HG03342 (cell line): ENCODE results near the gene SLC12A8.

ENCODE experiments used
- ATAC-seq: cut with Tn5 transposase; IDR thresholded peaks from one replicate; pipeline ENCODE4 v1.9.1; 2021; ENCODE audit warnings: mild to moderate bottlenecking, moderate library complexity; ENCODE audit not compliant: unreplicated experiment

Gene SLC12A8

GRCh38 chr3:125188955-125189354 lies 23.6 kb downstream of the SLC12A8 start:
- ATAC-seq = no peak

DNA sequence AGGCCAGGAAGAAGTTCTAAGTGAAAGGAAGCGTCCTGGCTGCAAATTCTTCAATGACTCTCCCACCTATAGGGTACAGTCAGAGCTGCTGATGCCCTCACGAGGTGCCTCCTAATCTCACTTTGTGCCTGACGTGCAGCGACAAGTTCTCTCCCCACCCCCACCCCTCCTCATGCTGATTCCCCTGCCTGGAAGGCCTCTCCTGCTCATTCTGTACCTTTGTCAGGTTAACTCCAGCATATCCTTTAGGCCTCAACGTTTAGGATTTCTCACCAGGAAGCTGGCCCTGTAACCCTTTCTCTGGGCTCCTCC lies 25.0 kb downstream of the SLC12A8 start:
- no peak for ATAC-seq

- no peak for ATAC-seq
These were observed 25.5 kb downstream of the SLC12A8 start for GRCh38 chr3:125186800-125187598.

- ATAC-seq = no peak
These were observed 26.2 kb downstream of the SLC12A8 start for GRCh38 chr3:125186261-125186787.

- no peak for ATAC-seq
These were observed 26.7 kb downstream of the SLC12A8 start for GRCh38 chr3:125185805-125186204.

DNA sequence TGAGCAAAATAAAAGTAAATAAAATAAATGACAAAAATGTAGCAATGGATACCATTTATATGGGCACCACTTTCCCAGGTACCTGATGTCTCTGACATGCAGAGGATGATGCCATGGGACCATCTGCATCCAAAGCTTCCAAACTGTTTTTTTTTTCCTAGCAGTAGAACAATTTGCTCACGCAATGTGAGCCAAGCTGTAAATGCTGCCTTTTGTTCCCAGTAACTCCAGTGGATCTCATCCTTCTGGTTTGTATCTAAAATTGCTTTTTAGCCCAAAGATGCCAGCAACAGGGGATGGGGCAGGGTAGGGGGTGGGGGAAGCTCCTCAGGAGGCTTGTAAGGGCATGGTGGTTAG lies 32.7 kb downstream of the SLC12A8 start:
- ATAC-seq = no peak

- no peak for ATAC-seq
These were observed 33.2 kb downstream of the SLC12A8 start for GRCh38 chr3:125179143-125179883.

DNA sequence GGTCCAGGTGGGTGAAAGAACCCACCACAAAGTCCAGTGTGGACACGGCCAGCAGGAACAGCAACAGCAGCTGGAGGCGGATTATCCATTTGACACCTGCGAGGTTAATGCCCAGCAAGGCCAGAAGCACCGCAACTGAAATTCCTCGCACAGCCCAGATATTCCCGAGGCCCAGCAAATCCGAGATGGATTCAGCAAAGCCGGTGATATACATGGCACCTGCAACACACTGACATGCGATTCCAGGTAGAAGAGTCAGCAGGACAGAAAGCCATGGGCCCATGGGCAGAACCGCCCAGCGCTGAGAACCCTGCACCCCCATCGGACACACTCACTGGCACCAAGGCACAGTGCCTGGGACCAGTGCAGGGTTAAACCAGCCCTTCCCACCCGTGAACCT lies 34.8 kb downstream of the SLC12A8 start:
- no peak for ATAC-seq

DNA sequence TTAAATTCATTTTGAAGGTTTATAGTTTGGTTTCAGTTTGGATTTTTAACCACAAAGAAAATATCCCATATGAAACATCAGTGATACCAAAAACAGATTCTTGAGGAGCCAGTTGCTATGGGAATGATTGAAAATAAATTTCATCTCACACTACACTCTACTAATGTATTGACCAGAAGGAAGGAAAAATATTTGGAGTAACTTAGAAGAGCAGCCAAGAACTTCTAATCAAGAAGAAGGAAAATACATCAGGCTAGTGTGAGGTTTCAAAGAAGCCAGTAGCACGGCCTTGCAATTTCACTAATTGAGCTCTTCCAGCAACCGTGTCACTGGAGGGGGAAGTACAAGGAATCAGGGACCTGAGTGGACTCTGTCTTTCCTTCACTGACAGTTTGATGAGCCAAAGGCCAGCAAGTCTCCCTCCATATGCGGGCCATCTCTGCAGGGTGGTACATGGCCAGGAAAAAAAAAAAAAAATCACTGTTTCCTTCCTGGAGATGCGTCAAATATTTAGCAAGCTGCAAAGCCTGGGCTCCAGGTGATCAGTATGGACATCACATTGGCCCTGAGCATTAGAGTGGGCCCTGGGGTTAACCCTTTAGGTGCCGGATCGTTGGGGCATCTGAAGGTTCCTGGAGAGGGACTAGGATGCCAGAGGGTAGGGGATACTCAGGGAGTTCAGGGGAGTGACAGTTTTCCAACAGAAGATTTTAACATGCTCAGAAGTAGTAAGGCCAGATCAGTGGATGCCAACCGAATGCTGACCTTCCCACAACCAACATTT lies 37.1 kb downstream of the SLC12A8 start:
- no peak for ATAC-seq

GRCh38 chr3:125172346-125172745 lies 40.2 kb downstream of the SLC12A8 start:
- no peak for ATAC-seq

DNA sequence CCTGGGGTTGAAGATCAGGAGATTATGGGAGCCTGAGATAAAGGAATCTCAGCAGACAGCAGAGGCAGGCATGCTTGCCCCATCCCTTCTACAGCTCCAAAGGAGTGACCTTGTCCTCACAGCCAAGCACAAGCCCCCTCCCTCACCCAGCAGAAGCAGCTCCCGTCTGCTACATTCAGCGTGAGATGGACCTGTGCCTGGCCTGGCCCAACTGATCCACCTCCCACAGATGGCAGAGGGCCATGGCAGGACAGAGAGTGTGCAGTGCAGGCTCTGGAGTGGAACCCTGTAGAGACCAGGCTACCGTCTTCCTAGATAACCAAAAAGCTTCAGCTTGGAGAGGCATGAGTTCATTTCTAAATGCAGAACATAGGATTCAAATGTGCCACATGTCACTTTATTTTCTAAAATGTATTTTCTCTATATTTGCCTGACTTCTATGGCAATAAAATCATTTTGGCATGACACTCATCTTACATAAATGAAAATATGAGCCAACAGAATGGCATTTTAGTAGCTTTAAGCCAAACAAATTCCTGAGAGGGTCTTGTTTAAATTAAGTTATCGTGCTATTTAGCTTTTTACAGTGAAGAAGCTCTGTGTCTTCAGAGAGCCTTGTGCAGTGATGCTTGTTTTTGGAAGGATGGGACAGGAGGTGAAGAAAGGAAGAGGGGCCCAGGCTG lies 43.7 kb downstream of the SLC12A8 start:
- ATAC-seq = no peak

GRCh38 chr3:125166599-125167136 lies 45.9 kb downstream of the SLC12A8 start:
- ATAC-seq = no peak

GRCh38 chr3:125165948-125166553 lies 46.5 kb downstream of the SLC12A8 start:
- no peak for ATAC-seq

DNA sequence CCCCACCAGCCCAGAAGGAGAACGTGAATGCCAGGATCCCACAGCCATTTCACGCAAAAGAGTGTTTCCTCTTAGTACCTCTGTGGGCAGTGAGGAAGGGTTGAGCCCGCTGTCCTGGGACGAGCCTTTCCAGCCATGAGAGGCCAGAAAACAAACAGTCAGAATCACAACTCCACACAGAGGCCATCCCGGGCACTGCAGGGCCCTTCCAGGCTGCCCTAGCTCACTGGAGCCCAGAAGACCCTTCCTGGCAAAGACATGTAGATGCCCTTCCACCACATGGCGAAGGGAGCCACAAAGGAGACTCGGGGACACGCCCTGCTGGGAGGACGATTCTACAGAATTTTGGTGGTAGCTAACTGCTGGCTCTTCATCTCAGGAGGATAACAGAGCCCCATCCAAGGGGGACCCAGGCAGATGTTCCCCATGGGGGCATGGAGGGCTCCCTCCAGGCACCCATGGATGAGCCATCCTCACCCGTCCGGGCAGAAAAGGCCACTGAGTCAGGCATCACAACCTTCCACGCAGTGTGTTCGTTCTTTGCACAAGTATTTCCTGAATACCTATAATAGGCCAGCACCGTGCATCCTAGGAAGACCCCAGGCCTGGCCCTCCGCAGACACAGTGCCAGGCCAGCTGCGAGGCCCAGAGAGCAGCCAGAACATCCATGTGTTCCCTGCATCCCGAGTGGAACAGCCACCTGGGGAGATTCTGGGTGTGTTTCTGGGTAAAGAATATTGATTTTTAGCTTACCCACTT lies 47.2 kb downstream of the SLC12A8 start:
- ATAC-seq = no peak

- no peak for ATAC-seq
These were observed 48.6 kb downstream of the SLC12A8 start for GRCh38 chr3:125163739-125164601.

DNA sequence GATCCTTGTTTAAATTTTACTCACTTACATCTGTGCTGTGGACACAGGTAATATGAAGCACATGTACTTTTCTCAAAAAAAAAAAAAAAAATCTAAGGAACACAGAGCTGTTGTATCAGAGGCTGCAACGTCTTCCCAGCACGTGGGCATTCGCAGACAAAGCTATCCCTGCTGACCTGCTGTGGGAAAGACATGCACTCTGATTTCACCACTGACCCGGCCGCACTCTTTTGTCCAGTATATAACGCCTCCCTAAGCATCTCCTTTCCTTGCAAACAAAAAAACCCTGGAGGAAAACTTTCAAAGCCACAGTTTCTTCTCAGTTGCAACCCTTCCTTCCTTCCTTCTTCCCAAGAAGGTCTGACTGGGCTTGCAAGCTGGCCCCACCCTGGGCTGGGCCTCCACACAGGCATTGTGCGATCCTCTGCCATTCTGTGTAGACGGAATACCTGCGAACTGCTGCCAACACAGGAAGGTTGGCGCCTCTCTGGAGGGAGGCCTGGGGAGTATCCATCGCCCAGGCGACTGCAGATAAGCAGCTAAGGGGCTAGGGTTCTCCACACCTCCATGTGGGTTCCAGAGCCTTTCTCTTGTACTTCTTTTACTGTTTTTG lies 50.8 kb downstream of the SLC12A8 start:
- ATAC-seq = no peak

GRCh38 chr3:125160606-125161371 lies 51.8 kb downstream of the SLC12A8 start:
- ATAC-seq = no peak
